ENCODE results near the gene SP2. TPM values are rescaled to one million over a fixed set of nuclear protein-coding genes. Genes with fewer than 3 reads are reported as not detected.

SP2 gene
- total RNA-seq, 2 donors from 2014 or later: 15.2 to 15.8 TPM

DNA sequence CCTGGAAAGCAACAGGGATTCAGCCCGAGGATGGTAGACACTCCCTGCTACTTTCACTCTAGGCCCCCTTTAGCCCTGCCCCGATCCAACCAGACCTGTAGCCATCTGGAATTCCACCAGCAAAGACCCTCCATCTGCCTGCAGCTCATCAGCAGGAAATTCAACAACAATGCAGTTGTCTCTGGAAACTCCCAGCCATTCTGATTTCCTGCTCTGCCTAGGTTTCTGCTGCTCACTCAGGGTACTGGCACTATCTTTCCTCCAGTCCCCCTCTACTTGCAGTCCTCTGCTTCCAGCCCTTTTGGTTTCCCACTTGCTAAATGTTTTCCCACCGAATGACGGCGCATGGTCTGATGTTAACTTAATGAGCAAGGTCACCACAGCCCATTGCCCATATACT lies 42.4 kb upstream of the SP2 start:
- Histone ChIP-seq H3K27me3 (replicated peaks; ENCODE audit: insufficient read depth) (no peaks in the 10 kb centered on the region), H3K4me3 (no peak overlapping the region), H3K4me1 (replicated peaks) (no peaks in the 10 kb centered on the region), H3K9me3 (no peaks in the 10 kb centered on the region), H3K27ac (no peak overlapping the region), H3K36me3 (no peaks in the 10 kb centered on the region)
- WGBS: 52% methylated on average over 5 of the region's 5 CpGs
- DNase-seq (ENCODE audit: low spot score): no peak
- intact Hi-C loops (cut with DNase I): no loop called here
- TF ChIP-seq POLR2AphosphoS5 (IDR thresholded peaks at IDR 0.05) (no peak), POLR2A (IDR thresholded peaks at IDR 0.05) (no peak)
- TF ChIP-seq, protein P1, sequence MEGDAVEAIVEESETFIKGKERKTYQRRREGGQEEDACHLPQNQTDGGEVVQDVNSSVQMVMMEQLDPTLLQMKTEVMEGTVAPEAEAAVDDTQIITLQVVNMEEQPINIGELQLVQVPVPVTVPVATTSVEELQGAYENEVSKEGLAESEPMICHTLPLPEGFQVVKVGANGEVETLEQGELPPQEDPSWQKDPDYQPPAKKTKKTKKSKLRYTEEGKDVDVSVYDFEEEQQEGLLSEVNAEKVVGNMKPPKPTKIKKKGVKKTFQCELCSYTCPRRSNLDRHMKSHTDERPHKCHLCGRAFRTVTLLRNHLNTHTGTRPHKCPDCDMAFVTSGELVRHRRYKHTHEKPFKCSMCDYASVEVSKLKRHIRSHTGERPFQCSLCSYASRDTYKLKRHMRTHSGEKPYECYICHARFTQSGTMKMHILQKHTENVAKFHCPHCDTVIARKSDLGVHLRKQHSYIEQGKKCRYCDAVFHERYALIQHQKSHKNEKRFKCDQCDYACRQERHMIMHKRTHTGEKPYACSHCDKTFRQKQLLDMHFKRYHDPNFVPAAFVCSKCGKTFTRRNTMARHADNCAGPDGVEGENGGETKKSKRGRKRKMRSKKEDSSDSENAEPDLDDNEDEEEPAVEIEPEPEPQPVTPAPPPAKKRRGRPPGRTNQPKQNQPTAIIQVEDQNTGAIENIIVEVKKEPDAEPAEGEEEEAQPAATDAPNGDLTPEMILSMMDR (IDR thresholded peaks at IDR 0.05): no peak

DNA sequence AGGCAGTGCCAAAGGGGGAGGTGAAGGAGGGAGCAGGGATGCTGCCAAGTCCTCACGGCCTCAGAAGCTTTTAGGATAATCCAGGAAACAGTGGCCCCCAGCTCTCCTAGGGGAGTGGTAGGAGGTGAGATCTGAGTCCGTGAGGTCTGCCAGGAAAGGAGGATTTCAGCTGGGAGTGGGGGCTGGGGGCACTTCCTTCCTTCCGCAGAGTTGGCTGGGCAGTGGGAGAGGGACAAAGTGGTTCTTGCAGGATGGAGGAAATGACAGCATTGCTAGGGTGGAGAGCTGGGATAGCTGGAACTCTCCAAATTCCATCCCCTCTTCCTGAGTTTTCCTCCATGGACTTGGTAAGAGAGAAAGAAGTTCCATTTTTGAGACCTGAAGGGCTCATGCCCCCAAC lies 40.3 kb upstream of the SP2 start:
- Histone ChIP-seq H3K36me3 (no peaks in the 10 kb centered on the region), H3K27me3 (replicated peaks; ENCODE audit: insufficient read depth) (no peaks in the 10 kb centered on the region), H3K4me1 (replicated peaks) (no peaks in the 10 kb centered on the region), H3K27ac (no peak overlapping the region), H3K9me3 (no peaks in the 10 kb centered on the region), H3K4me3 (no peak overlapping the region)
- intact Hi-C loops (cut with DNase I): no loop called here
- WGBS: 17% methylated on average over 3 of the region's 3 CpGs
- no peak for TF ChIP-seq POLR2AphosphoS5 (IDR thresholded peaks at IDR 0.05)
- no peak for TF ChIP-seq POLR2A (IDR thresholded peaks at IDR 0.05)
- TF ChIP-seq, protein P1 (IDR thresholded peaks at IDR 0.05): no peak
- no peak for DNase-seq (ENCODE audit: low spot score)

DNA sequence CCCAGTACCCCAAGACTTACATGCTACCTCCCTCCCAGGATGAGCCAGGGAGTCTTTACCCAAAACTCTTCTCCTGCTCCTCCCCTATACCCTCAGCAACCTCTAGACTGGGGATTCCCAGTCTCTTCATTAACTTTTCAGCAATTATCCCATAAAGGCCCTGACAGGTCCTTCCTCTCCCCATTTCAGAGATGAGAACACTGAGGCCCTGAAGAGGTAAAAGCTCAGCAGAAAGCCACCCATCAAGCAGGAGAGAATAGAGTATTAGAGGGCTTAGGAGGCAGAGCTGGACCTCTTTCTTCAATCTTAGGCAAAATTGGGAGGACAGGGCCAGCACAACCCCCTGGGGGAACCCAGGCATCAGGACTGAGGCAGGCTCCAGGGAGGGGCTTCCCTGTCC lies 39.2 kb upstream of the SP2 start:
- intact Hi-C loops (cut with DNase I): no loop called here
- Histone ChIP-seq H3K4me1 (replicated peaks) (no peaks in the 10 kb centered on the region), H3K36me3 (no peaks in the 10 kb centered on the region), H3K4me3 (no peak overlapping the region), H3K9me3 (no peaks in the 10 kb centered on the region), H3K27ac (no peak overlapping the region), H3K27me3 (replicated peaks; ENCODE audit: insufficient read depth) (no peaks in the 10 kb centered on the region)
- DNase-seq (ENCODE audit: low spot score): no peak
- no peak for TF ChIP-seq POLR2A (IDR thresholded peaks at IDR 0.05)
- TF ChIP-seq, protein P1 (IDR thresholded peaks at IDR 0.05): no peak
- TF ChIP-seq POLR2AphosphoS5 (IDR thresholded peaks at IDR 0.05): no peak

DNA sequence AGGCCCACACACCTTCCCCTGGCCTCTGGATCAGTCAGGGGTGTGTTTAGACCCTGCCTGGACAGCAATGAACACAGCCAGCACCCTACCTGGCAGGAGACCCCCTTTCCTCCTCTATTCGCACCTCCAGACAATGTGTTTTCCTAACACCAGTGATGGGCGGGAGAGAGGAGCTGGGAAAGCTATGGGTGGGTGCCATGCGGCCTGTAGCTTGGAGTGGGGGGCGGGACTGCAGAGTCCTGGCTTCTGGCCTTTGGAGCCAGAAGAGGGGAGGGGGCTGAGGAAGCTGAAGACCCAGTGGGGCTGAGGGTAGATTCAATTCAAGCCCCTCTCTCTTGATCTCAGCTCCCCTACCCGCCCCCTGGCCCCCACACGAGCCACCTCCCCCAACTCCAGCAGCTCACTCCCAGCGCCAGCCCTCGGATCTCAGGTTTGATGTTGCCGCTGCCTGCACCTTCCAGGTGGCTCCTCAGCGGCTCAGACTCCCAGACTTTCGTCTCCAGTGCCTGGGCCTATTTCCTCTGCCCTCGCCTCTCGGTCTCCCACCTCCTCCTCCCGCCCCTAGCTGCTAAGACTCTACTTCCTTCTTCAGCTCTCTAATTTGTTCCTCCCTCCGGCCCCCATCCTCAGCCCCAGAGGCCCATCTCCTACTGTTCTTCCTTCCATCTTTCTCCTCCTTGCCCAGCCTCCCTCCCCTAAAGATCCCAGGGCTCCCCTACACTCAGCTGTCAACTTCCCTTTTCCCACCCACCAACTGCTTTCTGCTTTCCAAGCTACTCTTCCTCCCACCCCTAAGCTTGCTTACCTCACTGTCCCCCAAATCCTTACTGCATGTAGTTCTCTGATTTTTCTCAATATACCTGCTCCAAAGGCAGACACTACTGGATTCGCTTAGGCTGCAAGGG lies 38.2 kb upstream of the SP2 start:
- 79% methylated on average over 16 of the region's 16 CpGs for WGBS
- H3K4me3 ChIP-seq: no peak overlapping the region
- no peaks in the 10 kb centered on the region for H3K4me1 ChIP-seq (replicated peaks)
- H3K36me3 ChIP-seq: no peaks in the 10 kb centered on the region
- TF ChIP-seq, protein P1 (IDR thresholded peaks at IDR 0.05): no peak
- TF ChIP-seq POLR2A (IDR thresholded peaks at IDR 0.05) (no peak), POLR2AphosphoS5 (IDR thresholded peaks at IDR 0.05) (no peak)
- no peak overlapping the region for H3K27ac ChIP-seq
- intact Hi-C loops (cut with DNase I): no loop called here
- no peaks in the 10 kb centered on the region for H3K27me3 ChIP-seq (replicated peaks; ENCODE audit: insufficient read depth)
- DNase-seq (ENCODE audit: low spot score): no peak
- H3K9me3 ChIP-seq: no peaks in the 10 kb centered on the region

DNA sequence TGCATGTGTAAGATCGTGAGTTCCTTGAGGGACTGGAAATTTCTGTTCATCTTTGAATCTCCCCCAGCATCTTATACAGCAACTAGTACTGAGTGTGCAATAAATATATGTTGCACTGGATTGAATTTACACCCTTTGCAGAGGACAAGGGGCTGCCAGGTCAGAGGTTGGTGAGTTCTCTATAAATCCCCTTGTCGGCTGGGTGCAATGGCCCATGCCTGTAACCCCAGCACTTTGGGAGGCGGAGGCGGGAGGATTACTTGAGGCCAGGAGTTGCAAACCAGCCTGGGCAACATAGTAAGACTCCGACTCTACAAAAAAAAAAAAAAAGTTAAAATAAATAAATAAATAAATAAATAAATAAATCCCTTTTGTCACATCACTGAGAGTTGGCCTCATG lies 35.6 kb upstream of the SP2 start:
- H3K27ac ChIP-seq: no peak overlapping the region
- 88% methylated on average over 5 of the region's 5 CpGs for whole genome bisulfite sequencing
- no peak for DNase-seq (ENCODE audit: low spot score)
- H3K4me1 ChIP-seq (replicated peaks): no peaks in the 10 kb centered on the region
- intact Hi-C loops (cut with DNase I): no loop called here
- no peak overlapping the region for H3K4me3 ChIP-seq
- H3K36me3 ChIP-seq: no peaks in the 10 kb centered on the region
- H3K27me3 ChIP-seq (replicated peaks; ENCODE audit: insufficient read depth): no peaks in the 10 kb centered on the region
- no peaks in the 10 kb centered on the region for H3K9me3 ChIP-seq
- no peak for TF ChIP-seq POLR2A (IDR thresholded peaks at IDR 0.05)
- TF ChIP-seq POLR2AphosphoS5 (IDR thresholded peaks at IDR 0.05): no peak
- TF ChIP-seq, protein P1 (IDR thresholded peaks at IDR 0.05): no peak

Measured in prostate gland (tissue), 2 donors.